GM19238 (cell line): Measurements from ENCODE around the gene ARIH2.

ENCODE experiments used
- DNase-seq: peaks from one replicate; pipeline ENCODE4 v3.0.0; 2011; ENCODE audit warnings: low spot score; ENCODE audit not compliant: insufficient read length

Gene ARIH2

GRCh38 chr3:48970586-48970985 is 51.9 kb downstream of the ARIH2 start:
- DNase-seq: no peak

DNA sequence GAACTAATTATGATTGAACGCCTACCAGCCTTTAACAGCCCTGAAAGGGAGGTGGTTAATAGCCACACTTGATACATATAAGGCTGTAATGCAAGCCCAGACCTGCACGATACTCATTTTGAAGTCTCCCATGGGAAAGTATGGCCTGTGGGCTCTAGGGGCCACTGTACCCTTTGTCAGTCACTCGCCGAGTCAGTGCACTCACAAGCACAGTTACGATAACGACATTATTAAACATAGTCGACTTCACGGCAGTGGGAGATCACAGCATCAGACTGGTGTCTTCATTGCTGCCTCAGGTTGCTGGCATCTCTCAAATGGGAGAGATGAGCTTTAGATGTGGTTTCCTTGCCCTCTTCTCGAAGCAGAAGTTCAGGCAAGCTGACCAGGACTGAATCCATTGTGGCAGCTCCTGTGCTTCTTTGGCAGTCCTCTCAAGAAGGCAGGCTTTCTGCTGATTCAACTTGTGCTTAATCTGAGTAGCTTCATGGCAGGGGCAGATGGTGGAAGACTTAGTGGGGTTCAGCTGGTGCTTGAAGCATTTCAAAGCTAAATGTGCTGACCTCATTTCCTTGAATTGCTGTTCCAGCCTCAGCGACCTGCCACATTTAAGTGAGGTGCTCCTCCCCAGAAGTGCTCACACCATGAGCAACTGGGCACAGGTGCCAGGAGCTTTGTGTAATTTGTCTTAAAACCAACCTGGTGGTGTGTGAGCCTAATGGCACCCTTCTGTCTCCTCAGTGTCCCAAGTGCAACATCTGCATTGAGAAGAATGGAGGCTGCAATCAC is 55.6 kb downstream of the ARIH2 start:
- no peak for DNase-seq

DNA sequence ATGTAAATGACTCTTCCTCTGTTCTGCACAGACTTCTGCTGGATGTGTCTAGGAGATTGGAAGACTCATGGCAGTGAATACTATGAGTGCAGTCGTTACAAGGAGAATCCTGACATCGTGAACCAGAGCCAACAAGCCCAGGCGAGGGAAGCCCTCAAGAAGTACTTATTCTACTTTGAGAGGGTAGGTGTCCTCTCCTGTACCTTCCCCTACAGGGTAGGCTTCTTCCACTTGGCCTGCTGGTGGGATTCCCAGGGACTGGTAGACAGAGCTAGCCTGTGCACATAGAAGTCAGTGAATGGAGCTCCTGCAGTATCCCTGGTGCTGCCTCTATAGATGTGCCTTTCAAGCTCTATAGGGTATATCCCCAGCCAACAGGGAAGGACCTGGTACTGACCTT is 60.8 kb downstream of the ARIH2 start:
- DNase-seq: no peak

DNA sequence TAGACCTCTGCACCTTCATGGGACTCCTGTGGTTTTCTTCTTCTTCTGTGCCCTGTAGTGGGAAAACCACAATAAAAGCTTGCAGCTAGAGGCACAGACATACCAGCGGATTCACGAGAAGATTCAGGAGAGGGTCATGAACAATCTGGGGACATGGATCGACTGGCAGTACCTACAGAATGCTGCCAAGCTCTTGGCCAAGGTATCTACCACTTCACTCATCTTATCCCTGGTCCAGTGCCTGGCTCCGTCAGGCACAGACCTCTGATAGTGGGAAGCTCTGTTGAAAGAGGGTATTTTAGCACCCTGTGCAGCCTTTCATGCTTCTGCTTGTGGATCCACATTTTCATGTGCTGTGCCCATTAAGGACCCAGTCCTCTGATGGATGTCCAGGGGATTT is 61.7 kb downstream of the ARIH2 start:
- no peak for DNase-seq

DNA sequence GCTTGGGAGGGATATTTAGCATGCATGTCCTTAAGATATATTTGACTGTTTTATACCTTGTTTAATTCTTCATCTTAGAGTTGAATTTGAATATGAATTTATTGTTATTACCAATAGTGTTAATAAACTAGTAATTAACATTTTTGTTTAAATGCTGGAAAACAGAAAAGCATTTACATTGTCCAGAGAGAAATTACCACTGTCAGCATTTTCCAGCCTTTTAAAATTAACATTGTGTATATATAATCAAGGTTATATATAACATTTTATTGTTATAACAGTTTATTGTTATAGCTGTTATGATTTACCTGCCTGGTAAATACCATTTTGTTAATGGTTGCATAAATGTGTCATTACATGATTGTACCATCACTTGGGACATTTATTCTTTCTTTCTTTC is 63.4 kb downstream of the ARIH2 start:
- no peak for DNase-seq

GRCh38 chr3:48982686-48983085 is 64.0 kb downstream of the ARIH2 start:
- no peak for DNase-seq

- no peak for DNase-seq
These were observed 64.5 kb downstream of the ARIH2 start for GRCh38 chr3:48983096-48983495.

- DNase-seq: no peak
These were observed 66.0 kb downstream of the ARIH2 start for GRCh38 chr3:48984663-48985062.

DNA sequence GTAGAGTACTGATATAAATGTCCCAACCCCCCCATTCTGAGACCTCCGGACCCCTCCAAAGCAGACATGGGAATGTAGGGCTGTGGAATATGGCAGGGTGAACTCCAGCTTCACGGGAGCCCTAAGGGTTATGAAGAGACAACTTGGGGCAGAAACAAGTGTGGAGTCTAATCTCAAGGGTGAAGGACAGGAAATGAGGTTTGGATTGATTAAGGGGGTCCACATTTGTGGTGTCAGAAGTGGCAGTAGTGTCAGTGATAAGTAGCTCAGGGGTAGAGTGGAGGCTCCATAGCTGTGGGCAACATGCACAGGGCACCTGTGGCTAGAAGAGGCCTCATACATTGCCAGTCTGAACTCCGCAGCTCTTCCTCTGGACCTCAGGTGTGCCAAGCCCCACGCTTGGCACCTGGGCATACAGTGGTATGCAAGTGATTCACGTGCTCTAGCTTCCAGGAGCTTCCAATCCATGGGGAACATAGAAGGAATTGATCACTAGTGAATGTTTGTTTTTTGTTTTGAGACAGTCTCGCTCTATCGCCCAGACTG is 67.3 kb downstream of the ARIH2 start:
- no peak for DNase-seq

- no peak for DNase-seq
These were observed 70.6 kb downstream of the ARIH2 start for GRCh38 chr3:48989126-48989795.

DNA sequence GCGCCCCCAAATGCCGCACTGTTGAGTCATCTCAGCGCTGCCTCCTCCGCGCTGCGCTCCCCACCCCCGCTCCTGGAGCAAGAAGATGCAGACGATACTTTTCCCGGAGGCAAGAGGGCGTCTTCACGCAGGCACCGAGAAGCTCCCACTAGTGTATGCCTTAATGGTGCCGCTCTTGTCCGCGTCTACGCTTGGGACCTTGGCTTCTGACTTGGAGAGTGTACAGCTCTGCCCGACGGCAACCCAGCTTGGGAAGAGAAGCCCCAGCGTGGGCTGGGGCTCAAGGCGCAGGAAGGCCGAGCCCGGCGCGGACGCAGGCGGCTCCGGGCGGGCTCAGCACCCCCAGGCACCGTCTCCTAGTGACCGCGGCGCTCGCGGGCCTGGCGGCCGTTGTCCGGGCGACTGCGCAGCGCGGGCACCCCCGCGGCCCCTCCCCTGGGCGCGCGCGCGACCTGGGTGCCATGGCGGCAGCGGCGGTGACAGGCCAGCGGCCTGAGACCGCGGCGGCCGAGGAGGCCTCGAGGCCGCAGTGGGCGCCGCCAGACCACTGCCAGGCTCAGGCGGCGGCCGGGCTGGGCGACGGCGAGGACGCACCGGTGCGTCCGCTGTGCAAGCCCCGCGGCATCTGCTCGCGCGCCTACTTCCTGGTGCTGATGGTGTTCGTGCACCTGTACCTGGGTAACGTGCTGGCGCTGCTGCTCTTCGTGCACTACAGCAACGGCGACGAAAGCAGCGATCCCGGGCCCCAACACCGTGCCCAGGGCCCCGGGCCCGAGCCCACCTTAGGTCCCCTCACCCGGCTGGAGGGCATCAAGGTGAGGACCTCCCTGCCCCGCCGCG is 71.4 kb downstream of the ARIH2 start, which contains the start of gene P4HTM:
P4HTM (plus strand) TSS at position 446 of the 840 bp plus-strand sequence; CDS start at position 462, 16 bp downstream.
- peak; percentile 52 for DNase-seq

GRCh38 chr3:48990636-48991469 is 72.2 kb downstream of the ARIH2 start:
- no peak for DNase-seq

- DNase-seq: no peak
These were observed 73.4 kb downstream of the ARIH2 start for GRCh38 chr3:48991851-48992545.

GRCh38 chr3:48993834-48994233 is 75.2 kb downstream of the ARIH2 start:
- no peak for DNase-seq

GRCh38 chr3:48996640-48997039 is 78.0 kb downstream of the ARIH2 start:
- DNase-seq: no peak

- no peak for DNase-seq
These were observed 78.5 kb downstream of the ARIH2 start for GRCh38 chr3:48997102-48997635.

DNA sequence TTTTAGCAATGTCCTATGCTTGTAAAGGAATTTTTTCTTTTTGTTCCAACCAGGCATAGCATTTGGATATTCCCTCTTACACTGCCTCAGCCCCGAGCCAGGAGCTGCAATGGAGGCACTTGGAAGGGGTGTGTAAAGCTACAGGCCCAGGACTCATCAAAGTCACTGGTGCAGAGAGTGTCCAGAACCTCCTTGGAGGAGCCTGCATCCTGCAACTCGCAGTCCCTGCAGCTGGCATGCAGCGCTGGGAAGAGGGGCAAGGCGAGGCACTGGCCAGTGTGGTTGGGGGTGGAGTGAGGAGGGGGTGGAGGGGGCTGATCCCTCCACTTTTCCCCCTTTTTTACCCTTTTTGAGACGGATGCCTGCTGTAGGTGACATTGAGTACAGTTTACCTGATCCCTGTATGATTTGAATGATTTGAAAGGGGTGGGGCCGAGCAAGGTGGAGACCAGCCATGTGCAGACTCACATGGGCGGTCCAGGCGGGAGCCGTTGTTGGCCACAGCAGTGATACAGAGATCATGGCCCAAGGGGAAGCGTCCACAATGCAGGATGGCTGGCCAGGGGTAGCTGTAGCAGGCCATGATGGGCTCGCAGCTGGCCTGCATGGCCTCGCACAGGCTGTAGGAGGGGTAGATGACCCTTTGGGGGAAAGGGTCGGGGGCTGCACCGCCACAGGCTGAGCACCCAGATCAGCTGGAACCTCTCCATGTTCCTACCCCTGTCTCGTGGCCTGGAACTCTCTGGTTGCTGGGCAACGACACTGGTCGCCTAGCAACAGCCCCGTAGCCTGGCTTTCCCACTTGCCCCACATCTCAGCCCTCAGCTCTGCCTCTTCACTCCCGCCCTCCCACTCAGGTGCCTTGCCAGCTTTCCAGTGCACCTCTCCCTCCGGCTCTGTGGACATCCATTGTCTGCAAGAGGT is 79.3 kb downstream of the ARIH2 start:
- DNase-seq: no peak

DNA sequence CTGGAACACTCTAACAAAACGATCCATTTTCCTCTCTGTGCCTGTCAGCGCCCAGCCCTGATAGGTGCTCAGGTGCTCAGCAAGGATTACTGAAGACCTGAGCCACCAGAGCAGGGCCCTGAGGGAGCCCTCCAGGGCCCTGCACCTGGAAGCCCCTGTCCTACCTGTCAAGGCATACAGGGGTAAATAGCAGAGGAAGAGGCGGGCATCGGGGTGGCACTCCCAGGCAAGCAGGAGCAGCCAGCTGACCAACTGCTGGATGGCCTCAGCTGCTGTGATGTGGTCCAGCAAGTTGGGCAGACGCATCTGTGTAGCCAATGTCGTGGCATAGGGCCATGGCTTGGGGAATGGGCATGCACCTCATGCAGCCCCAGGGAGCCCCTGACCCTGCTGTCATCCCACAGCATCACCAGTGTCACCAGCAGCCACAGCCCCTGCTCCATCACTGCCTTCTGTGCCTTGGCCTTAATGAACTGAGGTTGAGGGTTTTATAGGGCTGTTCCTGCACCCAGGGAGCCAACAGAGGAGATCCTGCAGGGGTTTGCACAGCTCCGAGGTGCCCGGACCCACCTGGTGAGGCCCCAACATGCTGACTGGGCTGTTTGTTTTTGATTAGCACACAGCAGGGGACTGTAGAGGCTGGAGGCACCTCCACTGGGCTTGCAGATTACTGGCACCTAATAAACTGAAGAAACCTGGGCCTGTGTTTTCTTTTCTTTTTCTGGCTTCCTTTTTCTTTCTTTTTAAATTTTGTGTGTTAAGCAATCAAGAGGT is 80.6 kb downstream of the ARIH2 start:
- no peak for DNase-seq
